Kidney (tissue), 14 donors: ENCODE measurements around the gene SUCO. TPM values are rescaled to one million over a fixed set of nuclear protein-coding genes. Genes with fewer than 3 reads are reported as not detected.

Experiments used
- DNase-seq, 5 donors: peaks; one replicate each; pipeline ENCODE4 v3.0.0-alpha.2; 2013 to 2020
- FAIRE-seq: peaks from 2 replicates; lab custom pipeline; 2012; peaks lifted over from hg19 to GRCh38; lab: Jason Lieb, UNC
- H3K27ac ChIP-seq, 2 donors: one replicate each; pipeline ENCODE4 v1.7.0; 2013; ENCODE audit warnings: low read depth in 2 of 2, low read length in 2 of 2, inconsistent platforms in 1 of 2
- H3K27me3 ChIP-seq: one replicate; pipeline ENCODE4 v1.7.1; 2013; ENCODE audit warnings: low read length, inconsistent platforms; ENCODE audit not compliant: control insufficient read depth, insufficient read depth
- H3K36me3 ChIP-seq, 3 donors: one replicate each; pipeline versions ENCODE4 v1.7.0 to v1.7.1; 2013; ENCODE audit warnings: low read length in 3 of 3, control low read depth in 1 of 3, inconsistent platforms in 1 of 3; ENCODE audit not compliant: insufficient read depth in 3 of 3, control insufficient read depth in 2 of 3
- H3K4me1 ChIP-seq, 3 donors: one replicate each; pipeline versions ENCODE4 v1.7.0 to v1.7.1; 2013; ENCODE audit warnings: low read length in 3 of 3, inconsistent platforms in 1 of 3, low read depth in 1 of 3; ENCODE audit not compliant: control insufficient read depth in 2 of 3, insufficient read depth in 2 of 3
- H3K4me3 ChIP-seq, 3 donors: one replicate each; pipeline versions ENCODE4 v1.7.0 to v1.8.1; 2013; ENCODE audit warnings: low read length in 3 of 3, control low read depth in 1 of 3, inconsistent platforms in 1 of 3
- H3K9ac ChIP-seq, 3 donors: one replicate each; pipeline versions ENCODE4 v1.7.0 to v1.7.1; 2013; ENCODE audit warnings: low read length in 3 of 3, control low read depth in 1 of 3, inconsistent platforms in 1 of 3
- H3K9me3 ChIP-seq, 3 donors: one replicate each; pipeline versions ENCODE4 v1.7.0 to v1.7.1; 2013; ENCODE audit warnings: low read length in 3 of 3, control low read depth in 1 of 3, inconsistent platforms in 1 of 3; ENCODE audit not compliant: control insufficient read depth in 2 of 3, insufficient read depth in 1 of 3
- intact Hi-C: fragments of 100-400 bp; cut with DNase I; formaldehyde crosslinking; loops from one replicate; pipeline ENCODE4 v1.11.1; 2022
- polyA plus RNA-seq: library from polyadenylated mRNA; stranded (reverse); fragments of 350-450 nt; fragmentation: Illumina TruSeq; extraction: RNeasy Lipid Tissue Mini Kit (QIAGEN cat#74804); gene quantifications from one replicate; pipeline ENCODE4 v1.2.3, GENCODE V29; 2014; ENCODE audit warnings: low read depth, low replicate concordance; ENCODE audit not compliant: insufficient read depth
- total RNA-seq: library from RNA; stranded (reverse); fragmentation: NEBNext Ultra II Directional; extraction: Animal tissue kit (Norgen Biotek cat#: 25700); gene quantifications from one replicate; pipeline ENCODE4 v1.2.1, GENCODE V29; 2021
- TF ChIP-seq, protein P1 (sequence below): IDR thresholded peaks from 3 replicates; pipeline ENCODE4 v1.5.1; 2012; ENCODE audit warnings: mild to moderate bottlenecking, moderate library complexity, borderline replicate concordance; ENCODE audit not compliant: insufficient read depth; ENCODE audit errors: extremely low read depth
- donor health status: control.
- donor health status: control.
- donor health status: control.
- donor health status: control.
- donor health status: control.
- donor health status: DM: yes; HTN: yes; CAD: no.
- donor health status: Normal renal cell carcinoma (clear cell type).

Gene SUCO
- total and polyA plus RNA-seq, 2 donors from 2014 or later = 9.8 to 40.0 TPM

DNA sequence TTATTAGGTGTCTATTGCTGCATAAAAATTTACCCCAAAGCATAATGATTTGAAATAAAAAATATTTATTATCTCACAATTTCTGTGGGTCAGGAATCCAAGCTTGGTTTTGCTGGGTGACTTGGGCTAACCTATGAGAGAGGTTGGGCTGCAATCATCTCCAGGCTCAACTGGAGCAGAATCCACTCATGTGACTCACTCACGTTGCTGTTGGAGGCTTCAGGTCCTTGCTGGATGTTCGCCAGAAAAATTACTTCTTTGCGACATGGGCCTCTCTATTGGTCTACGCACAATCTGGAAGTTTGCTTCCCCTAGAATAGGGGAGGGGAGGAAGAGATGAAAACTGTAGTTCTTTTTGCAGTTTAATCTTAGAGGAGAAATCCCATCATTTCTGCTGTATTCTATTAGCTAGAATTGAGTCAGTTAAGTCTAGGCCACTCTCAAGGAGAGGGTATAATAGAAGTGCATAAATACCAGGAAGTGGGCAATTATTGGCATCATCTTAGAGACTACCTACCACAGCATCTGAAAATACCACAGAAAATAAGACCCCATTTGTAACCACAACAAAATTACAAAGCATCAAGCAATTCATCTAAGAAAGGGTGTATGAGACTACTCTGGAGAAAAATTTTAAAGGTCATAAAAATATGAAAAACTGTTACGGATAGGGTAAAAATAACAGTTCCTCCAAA, 120.2 kb downstream of the SUCO start:
- Histone ChIP-seq H3K36me3 (no peaks in the 10 kb centered on the region), H3K9me3 (no peaks in the 10 kb centered on the region), H3K27ac (no peak overlapping the region), H3K27me3 (no peaks in the 10 kb centered on the region), H3K4me3 (no peak overlapping the region), H3K4me1 (no peaks in the 10 kb centered on the region), H3K9ac (no peak overlapping the region)
- FAIRE-seq = no peak
- intact Hi-C loops = no loop called here
- TF ChIP-seq, protein P1, sequence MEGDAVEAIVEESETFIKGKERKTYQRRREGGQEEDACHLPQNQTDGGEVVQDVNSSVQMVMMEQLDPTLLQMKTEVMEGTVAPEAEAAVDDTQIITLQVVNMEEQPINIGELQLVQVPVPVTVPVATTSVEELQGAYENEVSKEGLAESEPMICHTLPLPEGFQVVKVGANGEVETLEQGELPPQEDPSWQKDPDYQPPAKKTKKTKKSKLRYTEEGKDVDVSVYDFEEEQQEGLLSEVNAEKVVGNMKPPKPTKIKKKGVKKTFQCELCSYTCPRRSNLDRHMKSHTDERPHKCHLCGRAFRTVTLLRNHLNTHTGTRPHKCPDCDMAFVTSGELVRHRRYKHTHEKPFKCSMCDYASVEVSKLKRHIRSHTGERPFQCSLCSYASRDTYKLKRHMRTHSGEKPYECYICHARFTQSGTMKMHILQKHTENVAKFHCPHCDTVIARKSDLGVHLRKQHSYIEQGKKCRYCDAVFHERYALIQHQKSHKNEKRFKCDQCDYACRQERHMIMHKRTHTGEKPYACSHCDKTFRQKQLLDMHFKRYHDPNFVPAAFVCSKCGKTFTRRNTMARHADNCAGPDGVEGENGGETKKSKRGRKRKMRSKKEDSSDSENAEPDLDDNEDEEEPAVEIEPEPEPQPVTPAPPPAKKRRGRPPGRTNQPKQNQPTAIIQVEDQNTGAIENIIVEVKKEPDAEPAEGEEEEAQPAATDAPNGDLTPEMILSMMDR = no peak
- no peak for DNase-seq

DNA sequence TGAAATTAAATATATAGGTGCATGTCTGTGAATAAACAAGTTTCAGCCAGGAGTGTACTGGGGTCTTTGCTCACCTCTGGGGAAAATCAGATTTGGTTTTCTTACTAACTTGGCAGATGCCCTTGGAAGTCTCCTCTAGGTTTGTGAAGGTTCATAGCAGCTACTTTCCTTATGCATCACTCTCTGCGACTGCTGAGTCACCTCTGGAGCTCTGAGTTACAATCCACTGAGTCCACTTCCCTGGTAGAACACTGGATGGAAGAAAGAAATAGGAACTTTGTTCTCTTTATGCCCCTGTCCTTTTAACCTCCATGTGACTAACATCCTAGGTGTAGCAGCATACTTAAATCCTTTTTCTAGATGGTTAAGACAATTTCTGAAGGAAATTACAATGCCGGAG, 121.6 kb downstream of the SUCO start:
- intact Hi-C loops = no loop called here
- TF ChIP-seq, protein P1 = no peak
- Histone ChIP-seq H3K4me3 (no peak overlapping the region), H3K27ac (no peak overlapping the region), H3K9me3 (no peaks in the 10 kb centered on the region), H3K9ac (no peak overlapping the region), H3K27me3 (no peaks in the 10 kb centered on the region), H3K4me1 (no peaks in the 10 kb centered on the region), H3K36me3 (no peaks in the 10 kb centered on the region)
- no peak for FAIRE-seq
- DNase-seq = no peak

DNA sequence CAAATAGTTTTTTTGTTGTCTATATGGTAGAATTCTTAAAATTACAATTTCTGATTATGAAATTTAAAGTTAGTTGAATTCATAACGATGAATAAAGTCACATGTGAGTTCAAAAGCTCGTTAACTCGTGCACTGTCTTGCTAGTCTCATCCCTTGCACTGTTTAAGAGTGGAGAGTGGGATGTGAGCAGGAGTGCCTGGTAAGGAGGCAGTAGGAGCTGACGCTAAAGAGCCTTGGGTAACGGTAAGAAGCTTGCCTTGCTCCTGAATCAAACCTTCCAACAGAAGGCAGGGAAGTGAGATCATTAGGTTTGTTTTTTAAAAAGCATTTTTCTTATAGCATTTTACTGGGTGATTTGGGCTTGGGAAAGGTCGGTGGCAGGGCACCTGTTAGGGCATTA, 123.6 kb downstream of the SUCO start:
- Histone ChIP-seq H3K4me3 (no peak overlapping the region), H3K36me3 (no peaks in the 10 kb centered on the region), H3K4me1 (no peaks in the 10 kb centered on the region), H3K27ac (no peak overlapping the region), H3K27me3 (no peaks in the 10 kb centered on the region), H3K9ac (no peak overlapping the region), H3K9me3 (no peaks in the 10 kb centered on the region)
- no peak for DNase-seq
- no peak for FAIRE-seq
- intact Hi-C loops = no loop called here
- TF ChIP-seq, protein P1 = no peak

DNA sequence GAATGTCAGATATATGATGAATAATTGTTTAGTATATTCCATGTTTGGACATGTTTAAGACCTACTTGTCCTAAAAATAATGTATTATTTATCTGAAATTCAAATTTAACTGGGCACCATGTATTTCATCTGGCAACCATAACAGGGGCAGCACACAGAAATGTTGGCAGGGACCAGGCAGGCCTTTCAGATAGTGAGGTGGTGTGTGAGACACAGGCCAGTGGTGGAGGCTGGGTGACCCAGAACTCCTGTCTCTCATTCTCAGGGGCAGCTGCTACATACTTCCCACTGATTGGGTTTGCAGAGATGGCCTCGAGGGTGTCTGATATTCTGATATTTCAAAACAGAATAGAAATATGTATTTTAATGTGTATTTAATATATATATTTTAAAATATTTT, 124.6 kb downstream of the SUCO start:
- Histone ChIP-seq H3K4me1 (no peaks in the 10 kb centered on the region), H3K9me3 (no peaks in the 10 kb centered on the region), H3K9ac (no peak overlapping the region), H3K27ac (no peak overlapping the region), H3K36me3 (no peaks in the 10 kb centered on the region), H3K27me3 (no peaks in the 10 kb centered on the region), H3K4me3 (no peak overlapping the region)
- FAIRE-seq (no peak), DNase-seq (no peak)
- TF ChIP-seq, protein P1 = no peak
- intact Hi-C loops = no loop called here
